HG03565 (cell line): ENCODE data around the gene SBF2.
"Not testable (repeated sequence)": the region's sequence is repeated elsewhere in the genome, so short reads cannot be mapped to it uniquely, and the experiment has no call there.

ENCODE experiments used
- ATAC-seq: cut with Tn5 transposase; IDR thresholded peaks from one replicate; pipeline ENCODE4 v1.9.1; 2021; ENCODE audit warnings: mild to moderate bottlenecking, moderate library complexity; ENCODE audit not compliant: unreplicated experiment

Gene SBF2

DNA sequence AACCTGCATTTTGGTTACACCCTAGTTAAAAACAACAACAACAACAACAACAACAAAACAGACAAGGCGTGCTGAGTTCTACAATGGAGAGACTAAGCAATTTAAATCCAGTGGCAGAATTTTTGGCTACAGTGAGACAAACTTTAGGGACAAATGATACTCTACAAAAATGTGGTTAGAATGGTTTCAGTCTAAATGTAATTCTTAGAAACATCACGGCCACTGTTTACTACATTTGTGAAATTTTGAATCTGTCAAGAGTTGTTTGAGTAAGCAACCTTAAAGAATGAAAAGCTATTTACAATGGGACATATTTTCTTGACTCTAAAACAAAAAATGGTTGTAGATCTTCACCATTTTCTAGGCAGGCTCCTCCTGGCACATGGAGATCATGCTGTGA lies 370.7 kb downstream of the SBF2 start:
- no peak for ATAC-seq

DNA sequence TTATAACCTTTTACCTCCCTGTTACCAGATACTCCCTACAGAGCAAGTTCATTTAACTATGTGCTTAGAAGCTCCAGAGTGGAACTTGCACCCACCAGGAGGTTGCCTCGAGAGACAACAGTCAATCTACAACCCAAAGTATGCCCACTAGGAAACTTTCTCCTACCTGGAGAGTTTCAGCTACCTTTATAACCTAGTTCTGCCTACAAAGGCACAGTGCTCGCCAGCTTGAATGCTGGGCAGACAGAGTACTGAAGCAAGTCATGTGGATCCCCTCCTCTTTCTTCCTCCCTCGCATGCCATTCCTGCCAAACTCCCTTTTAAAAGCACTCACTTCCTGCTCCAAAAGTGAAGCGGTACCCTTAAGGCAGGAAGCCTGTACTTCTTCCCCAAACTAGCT lies 371.2 kb downstream of the SBF2 start:
- no peak for ATAC-seq

DNA sequence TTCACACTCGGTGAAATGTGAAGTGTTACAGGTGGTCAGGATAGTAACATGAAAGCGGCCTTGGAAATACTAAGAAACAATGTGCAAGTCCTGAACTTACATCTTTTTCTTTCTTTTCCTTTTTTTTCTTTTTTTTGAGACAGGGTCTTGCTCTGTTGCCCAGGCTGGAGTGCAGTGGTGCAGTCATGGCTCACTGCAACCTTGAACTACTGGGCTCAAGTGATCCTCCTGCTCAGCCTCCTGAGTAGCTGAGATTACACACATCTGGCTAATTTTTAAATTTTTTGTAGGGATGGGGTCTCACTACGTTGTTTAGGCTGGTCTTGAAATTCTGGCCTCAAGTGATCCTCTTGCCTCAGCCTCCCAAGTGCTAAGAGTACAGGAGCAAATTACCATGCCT lies 377.5 kb downstream of the SBF2 start:
- no peak for ATAC-seq

DNA sequence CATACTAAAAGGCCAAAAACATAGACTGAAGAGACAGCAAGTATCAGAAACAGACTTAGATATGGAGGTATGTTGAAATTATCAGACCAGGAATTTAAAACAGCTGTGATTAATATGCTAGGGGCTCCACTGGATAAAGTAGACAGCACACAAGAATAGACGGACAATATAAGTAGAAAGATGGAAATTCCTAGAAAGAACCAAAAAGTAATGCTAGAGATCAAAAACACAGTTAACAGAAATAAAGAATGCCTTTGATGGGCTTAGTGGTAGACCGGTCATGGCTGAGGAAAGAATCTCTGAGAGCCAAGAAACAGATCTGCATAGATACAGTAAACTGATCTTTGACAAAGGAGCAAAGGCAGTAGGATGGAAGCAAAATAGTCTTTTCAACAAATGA lies 380.0 kb downstream of the SBF2 start:
- no peak for ATAC-seq

DNA sequence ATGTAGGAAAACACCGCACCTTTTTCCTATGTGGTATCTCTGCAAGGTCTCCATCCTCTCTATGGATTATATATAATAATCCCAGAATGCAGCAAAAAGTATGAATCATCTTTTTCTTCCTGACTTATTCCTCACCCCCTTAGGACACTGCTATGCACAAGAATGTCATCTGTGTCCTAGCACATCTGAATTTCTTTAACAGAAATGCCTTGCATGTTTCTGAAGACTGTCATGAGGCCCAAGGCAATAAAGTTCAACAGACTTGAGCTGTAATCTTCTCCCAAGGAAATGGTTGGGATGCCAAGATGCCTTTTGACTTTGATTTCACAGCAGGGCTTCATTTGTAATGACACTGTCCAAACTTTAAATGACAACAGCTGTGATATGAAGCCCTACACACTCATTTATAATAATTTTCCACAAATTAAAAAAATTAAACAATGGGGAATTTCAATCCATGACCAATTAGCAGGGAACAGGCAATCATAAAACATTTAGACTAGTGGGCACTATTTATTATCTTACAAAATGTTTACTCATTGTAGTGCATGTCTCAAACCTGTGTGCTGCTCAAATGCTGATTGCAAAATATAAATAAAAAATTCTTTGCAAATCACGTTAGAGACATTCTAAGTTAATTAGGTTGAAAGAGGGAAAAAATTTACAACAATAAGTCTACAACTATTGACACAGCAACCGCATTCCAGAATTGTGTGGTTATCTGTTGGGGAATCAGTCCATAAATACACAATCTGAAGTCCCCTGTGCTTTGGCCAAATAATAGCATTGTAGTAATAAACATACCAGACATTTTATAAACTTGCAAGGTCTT lies 387.8 kb downstream of the SBF2 start:
- no peak for ATAC-seq

DNA sequence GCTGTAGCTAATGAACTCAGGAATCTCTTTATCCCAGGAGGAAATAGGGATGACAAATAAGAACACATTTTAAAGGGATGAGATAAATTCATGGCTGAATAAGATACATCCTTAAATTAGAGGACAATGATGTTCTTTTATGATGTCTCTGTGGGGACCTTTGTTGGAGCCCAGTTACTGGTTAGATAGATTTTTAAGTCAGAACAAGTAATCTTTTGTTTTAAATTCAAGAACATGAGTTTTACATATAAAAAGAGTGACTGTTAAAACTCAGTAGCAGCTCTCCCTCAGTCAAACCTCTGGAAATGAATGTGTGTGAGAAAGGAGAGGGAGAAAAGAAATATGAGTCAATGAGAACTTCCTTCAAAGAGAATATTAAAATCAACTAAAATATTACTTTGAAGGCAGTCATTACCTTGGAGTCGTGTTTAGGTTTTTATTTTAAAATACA lies 388.5 kb downstream of the SBF2 start:
- no peak for ATAC-seq

DNA sequence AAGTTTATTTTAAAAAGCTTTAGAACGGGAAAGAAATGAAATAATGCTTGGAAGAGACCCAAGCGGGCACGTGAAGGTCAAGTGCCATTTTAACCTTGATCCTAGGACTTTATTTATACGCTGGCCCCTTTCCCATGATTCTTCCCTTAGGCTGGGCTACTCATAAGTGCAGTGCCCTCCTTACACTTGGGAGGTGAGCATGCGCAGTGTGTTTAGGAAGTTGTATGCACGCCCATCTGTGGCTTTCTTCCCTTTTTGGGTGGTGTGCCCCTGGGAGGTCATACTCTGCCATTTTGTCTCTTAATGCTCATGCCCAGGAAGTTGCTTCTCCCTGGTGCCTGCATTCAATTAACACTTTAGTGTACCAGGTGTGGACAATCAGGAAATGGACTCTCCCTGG lies 390.4 kb downstream of the SBF2 start:
- no peak for ATAC-seq

DNA sequence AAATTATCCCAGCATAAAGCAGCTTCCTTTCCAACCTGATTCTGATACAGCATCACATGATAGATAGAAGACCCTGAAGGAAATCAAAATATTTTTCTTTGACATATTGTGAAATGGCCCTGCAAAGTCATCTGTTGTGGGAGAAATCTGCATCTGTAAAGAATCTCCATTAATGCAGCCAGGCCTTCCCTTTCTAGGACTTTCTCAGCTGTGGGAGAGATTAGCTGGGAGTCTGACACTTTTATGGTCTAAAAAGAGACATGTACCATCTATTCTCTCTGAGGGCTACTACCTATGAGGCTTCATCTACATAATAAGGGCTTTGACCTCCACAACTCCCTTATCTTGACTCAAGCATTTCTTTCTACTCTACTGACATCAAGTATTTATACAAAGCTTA lies 392.1 kb downstream of the SBF2 start:
- ATAC-seq = no peak

DNA sequence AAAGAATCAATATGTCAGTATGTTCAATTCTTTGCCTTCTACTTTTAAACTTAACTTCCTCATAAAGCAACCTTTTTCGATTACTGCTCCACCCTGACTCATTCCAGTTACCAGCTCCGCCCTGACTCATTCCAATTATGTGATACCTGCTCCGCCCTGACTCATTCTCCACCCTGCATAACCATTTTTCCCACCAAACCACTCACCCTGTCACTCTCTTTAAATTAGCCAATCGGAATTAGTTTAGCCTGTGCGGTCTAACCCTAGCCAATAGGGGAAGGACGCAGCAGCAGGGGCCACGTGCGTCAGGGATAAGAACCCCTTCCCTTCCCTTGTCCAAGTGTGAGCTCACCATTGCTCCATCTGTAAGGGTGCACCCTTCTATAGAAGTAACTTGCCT lies 393.8 kb downstream of the SBF2 start:
- not testable (repeated sequence) for ATAC-seq

DNA sequence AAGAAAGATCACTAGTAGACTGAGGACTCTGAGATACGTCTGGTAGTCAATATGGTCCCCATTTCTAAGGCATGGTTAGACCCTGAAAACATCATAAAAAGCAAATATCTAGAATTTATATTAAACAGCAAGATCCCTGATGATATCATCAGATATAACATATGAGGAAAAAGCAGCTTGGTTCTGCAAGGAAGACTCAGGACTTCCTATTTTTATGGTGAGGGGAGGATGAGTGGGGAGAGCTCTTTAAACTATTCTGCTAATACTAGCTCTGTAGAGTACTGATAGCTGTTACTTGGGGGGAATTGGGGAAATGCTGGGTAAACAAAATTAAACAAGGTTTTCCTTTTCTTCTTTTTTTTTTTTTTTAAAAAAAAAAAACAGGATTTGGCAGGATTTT lies 394.3 kb downstream of the SBF2 start:
- ATAC-seq = no peak

DNA sequence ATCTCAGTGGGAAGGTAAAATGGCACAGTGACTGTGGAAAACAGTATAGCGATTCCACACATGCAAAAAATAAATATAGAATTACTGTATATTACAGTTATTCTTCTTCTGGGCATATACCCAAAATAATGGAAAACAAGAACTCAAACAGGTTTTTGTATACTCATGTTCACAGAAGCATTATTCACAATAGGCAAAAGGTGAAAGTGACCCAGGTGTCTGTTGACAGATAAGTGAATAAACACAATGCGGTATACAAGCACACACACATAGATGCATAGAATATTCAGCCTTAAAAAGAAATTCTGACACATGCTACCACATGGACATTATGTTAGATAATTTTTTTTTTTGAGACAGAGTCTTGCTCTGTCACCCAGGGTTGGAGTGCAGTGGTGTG lies 397.1 kb downstream of the SBF2 start:
- ATAC-seq = no peak

DNA sequence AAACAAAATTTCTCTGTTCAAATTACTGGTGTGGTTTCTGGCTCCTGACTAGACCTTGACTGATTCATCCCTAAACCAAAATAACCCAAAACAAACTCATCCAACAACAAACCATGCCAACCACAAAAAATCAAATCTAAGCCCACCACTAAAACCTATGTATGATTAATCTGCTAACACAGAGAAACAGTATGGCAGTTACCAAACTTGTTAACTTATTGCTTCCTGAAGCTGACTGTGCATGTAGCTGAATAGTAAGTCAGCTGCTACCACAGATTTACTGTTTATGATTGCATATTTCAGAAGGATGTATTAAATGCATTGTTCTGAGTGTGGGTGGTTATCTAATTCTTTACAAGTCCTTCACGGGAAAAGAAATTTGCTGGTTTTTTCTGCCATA lies 399.0 kb downstream of the SBF2 start:
- ATAC-seq = no peak

DNA sequence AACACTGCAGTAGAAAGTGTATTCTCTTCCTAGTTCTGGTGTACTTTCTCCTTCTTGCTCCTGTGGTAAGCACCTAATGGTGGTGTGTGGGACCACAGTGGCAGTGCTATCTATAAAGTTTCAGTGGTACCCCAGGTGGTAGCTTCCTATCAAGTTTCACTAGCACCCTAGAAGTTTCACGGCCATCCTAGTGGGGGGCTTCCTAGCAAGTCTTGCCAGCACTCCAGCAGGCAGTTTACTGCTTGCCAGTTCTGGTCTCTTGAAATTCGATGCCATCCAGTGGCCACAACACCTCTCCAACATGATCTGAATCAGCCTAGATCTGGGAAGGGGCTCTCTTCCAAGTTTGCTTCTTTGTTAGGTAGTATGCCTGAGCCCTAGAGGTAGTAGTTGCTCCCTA lies 400.5 kb downstream of the SBF2 start:
- no peak for ATAC-seq

DNA sequence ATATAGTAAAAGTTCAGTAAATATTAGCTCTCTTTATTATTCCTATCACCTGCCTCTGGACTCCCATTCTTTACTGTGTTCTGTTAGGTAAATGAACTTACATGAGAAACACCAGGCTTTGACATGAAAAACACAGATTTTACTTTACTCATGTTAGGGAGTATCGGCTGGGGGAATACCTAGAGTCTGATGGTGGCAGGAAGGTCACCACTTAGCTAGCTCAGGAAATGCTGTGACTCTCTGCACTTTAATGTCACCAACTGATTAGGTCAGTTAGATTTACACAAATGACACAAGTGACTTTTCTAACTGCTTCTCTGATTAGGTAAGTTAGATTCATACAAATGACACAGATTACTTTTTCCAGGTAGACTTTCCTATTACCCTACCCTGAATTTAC lies 405.1 kb downstream of the SBF2 start:
- no peak for ATAC-seq

DNA sequence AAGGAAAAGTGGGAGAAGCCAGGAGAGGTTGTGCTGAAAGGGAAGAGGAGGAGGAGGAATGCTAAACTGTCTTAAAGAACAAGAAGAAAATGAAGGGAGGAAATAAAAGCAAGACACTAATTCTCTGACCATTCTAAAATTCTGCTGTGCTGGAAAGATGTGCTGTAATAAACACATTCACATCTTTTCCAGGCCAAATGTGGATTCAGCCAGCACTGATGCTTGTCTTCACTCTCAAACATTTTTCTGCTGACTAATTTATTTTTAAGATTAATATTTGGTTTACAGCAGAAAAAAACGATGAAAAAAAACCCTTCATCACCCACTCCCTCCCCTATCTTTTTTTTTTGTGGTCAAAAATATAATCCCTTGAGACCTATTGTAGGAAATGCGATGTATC lies 406.5 kb downstream of the SBF2 start:
- no peak for ATAC-seq

DNA sequence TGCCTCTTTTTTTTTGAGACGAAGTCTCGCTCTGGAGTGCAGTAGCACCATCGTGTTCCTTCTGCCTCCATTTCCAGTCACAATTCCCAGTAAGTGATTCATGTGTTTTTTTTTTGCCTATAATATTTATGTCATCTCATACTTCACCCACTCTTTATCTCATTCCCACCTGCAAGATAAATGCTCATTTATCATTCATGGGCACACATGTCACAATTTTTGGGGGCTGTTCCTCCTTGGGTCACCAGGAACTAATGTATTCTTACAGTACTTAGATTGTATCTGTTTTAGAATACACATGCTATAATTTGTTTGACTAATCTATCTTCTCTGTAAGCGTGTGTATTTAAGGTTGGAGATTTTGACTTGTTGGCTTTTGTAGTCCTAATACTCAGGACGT lies 407.4 kb downstream of the SBF2 start:
- no peak for ATAC-seq

DNA sequence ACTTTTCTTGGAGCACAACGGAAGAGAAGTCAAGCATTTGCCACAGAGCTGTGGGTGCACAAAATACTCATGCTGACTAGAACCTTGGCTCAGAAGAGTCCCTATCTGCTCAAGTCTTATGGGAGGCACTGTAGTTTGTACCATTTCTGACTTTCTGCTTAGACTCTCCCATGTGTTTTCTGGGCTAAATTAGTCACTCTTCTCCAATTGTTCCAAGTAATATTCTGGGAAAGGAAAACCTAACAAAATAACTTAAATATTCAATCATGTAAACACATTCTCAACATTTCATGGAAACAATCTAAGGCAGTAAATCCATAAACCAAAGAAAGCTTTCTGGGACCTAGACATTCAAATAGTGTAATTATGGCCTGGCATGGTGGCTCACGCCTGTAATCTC lies 409.4 kb downstream of the SBF2 start:
- ATAC-seq = no peak

DNA sequence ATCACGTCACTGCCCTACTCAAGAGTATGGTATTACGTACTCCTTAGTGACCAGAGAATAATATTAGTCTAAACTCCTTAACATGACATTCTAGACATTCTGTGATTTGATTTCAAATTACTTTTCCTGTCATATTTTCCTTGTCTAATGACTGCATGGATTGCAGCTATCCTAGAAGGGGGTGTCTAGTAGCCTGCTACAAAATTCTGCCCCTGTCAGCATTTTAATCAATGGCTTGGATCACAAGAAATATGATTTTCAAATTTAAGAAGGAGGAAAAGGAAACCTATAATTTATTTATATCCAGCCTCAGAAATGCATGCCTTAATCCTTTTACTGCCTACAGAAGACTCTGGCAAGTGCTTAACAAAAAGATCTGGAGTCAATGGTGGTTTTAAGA lies 413.4 kb downstream of the SBF2 start:
- ATAC-seq = no peak

DNA sequence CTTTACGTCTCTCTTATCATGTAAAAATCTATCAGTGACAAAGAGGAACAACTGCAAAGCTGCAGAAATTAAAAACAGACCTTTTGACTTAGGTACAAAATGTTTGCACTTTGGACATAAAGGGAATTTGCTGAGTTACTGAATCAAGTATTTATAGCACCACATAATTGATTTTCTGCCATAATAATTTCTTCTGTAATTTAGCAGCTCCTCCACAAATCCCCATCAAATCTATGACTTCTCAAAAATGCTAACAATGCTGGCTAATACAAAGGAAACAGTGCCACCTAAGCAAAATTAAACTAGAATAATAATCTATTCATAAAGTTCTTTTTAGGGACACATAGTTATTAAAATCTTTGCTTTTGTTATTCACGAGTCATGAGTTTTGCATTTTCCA lies 415.1 kb downstream of the SBF2 start:
- no peak for ATAC-seq

DNA sequence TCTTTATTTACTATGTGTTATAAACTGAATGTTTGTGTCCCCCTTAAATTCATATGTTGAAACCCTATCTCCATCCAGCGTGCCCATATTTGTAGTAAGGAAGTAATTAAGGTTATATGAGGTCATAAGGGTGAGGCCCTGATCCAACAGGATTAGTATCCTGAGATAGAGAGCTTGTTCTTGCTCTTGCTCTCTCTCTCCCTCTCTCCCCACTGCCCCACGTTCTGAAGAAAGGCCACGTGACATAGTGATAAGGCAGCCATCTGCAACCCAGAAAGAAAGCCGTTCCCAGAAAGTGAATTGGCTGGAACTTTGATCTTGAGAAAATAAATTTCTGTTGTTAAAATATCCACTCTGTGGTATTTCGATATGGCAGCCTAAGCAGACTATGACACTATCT lies 417.7 kb downstream of the SBF2 start:
- no peak for ATAC-seq

DNA sequence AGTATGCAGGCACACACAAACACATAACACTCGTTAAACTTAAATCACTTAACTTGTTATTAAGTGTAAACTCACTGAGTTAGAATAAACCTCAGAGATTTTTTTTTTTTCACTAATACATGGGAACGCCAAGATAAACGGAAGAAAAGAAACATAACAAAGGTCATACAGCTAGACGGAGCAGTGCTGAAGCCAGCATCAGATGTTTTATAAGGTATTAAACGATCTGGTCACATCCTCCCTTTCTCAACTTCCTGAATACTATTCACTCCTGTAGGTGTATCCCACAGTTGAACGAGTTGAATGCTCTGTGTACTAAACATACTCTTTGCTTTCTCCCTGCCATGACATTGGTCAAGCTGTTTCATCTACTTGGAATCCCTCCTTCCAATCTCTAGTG lies 418.2 kb downstream of the SBF2 start:
- ATAC-seq = no peak

DNA sequence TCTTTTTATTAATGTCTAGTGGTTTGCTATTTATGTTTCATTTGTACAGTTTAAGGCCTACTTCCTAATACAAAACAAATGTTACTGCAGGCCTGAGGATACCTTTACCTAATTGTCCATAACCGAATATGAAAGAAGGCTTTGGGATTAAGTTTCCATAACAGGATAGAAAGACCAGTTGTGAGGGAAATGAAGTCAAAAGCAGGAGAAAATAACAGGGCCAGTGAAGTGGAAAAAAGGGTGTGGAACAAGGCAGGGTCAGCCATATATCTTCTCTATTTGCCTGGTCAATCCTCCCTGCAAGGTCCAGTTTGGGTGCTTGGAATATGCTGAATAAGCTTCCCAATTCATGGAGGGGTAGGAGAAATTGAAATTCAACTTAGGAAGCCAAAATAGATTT lies 418.6 kb downstream of the SBF2 start:
- ATAC-seq = no peak

DNA sequence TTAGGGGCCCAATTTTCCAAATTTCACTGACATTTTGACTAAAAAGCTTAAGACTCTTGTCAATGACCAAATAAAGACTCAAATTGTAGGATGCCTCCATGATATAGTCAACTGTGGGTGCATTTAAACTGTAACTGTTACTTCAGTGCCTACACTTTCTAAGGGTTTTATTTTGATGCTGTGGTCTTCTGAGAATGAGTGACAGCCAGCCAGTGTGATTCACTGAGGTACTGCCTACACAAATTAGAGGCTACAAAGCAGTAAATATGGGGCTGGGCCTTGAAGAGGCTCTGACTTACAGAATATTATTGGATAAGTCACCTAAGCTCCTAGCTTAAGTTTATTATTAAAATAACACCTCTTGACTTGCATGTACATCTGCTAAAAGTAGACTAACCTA lies 419.6 kb downstream of the SBF2 start:
- ATAC-seq = no peak
